Vein endothelial cell (primary cell): ENCODE measurements around the gene SLC19A3. TPM values are rescaled to one million over a fixed set of nuclear protein-coding genes. Genes with fewer than 3 reads are reported as not detected.

Experiments
- small RNA-seq: library from RNA; depleted of rRNA; stranded (forward); fragments of <200 nt; gene quantifications from one replicate; pipeline ENCODE3, GENCODE V24; 2012
- total RNA-seq: library from RNA; depleted of rRNA; stranded (reverse); fragments of >200 nt; gene quantifications from 2 replicates; pipeline ENCODE4 v1.2.3, GENCODE V29; 2012

The SLC19A3 gene
- total RNA-seq = 0.33 TPM in 1 of 2 replicates, not detected in the other

DNA sequence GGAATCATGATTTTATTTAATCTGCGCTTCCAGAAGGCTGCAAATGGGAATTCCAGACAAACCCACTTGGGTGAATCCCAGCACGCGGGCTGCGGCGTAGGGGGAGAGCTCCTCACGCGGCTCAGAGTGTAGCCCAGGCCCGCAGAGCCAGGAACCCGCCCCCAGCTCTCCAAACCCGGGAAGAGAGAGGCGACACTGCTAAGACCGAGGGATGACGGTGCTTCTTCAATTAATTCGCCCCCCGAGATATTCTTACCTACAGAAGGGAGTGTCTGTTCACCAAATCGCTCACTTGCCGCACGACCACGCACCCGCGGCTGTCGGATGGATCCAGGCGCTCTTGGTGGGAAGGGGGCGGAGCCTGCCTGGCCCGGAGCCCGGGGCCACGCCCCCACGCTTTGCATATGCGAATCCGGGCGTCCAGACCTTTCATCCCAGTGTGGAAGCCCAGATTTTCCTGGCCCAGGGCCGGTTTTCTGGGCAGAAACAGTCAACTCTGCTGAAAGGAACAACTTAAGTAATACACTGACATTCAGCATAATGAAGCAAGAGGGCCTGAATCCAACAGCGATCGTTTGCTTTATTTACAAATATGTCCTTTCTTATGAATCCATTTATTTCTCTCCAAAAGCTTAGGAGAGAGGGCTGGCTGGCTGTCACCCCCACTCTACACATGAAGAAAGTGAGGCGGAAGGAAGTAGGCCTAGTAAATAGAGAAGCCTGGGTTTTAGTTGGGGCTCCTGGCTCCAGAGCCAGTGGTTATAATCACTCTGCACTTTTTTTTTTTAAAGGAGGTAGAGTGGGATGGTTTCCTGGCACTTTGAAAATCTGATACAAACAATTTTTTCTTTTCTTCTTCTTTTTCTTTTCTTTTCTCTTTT is at the start of gene SLC19A3:
SLC19A3 (minus strand) TSS at position 342 of the 881 bp plus-strand sequence. CDS start 15,710 bp downstream, outside the sequence.

DNA sequence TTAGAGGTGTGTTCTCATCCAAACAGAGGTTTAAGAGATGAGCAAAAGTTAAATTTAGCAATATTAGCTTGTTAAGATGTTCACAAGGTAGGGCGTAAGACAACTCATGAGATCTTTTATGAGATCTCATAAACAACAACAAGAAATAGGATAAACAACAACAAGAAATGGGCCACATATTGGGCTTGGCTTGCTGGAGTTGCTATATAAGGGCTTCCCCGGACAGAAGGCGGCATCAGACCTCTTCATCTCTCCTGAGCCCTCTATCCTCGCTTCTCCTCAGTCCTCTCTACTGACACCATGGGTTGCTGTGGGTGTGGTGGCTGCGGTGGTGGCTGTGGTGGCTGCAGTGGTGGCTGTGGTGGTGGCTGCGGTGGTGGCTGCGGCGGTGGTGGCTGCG is 27.8 kb upstream of the SLC19A3 start, which contains the start of gene SCYGR8:
SCYGR8 (plus strand) TSS at position 301 of the 400 bp plus-strand sequence; CDS start at position 301, 0 bp downstream.

DNA sequence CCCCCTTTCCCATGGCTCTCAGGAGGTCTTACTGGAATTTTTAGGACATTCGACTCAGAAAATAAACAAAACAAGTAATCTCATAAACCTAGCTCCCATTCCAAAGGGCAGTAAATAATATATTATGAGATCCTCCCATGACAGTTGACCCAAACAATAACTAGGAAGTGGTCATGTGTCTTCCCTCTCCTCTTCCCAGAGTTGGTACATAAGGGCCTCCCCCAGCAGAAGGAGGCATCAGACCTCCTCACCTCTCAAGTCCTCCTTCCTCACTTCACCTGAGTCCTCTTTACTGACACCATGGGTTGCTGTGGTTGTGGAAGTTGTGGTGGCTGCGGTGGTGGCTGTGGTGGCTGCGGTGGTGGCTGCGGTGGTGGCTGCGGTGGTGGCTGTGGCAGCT is 10.2 kb upstream of the SLC19A3 start, which contains the start of gene SCYGR7:
SCYGR7 (plus strand) TSS at position 301 of the 400 bp plus-strand sequence; CDS start at position 301, 0 bp downstream.

DNA sequence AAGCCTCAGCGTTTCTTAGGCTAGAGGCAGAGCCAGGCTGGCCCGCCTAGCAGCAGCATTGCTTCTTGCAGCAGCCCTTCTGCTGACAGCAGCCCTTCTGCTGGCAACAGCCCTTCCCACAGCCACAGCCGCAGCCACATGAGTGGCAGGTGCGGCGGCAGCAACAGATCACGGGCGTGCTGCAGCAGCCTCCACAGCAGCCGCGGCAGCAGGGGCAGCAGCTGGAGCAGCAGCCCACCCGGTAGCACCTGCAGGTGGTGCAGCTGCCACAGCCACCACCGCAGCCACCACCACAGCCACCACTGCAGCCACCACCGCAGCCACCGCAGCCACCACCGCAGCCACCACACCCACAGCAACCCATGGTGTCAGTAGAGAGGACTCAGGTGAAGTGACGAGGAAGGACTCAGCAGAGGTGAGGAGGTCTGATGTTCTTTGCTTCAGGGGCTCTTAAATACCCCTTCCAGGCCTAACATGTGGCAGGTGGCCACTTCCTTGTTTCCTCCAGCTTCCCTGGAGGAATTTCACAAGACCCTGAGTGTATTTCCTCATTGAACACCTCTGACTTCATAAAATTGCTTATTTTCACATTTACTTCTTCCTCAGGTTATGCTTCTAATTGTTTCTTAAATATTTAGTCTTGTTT is 6.7 kb upstream of the SLC19A3 start, which contains the start of gene SCYGR6:
SCYGR6 (minus strand) TSS at position 364 of the 646 bp plus-strand sequence; CDS start at position 364, 0 bp downstream.

DNA sequence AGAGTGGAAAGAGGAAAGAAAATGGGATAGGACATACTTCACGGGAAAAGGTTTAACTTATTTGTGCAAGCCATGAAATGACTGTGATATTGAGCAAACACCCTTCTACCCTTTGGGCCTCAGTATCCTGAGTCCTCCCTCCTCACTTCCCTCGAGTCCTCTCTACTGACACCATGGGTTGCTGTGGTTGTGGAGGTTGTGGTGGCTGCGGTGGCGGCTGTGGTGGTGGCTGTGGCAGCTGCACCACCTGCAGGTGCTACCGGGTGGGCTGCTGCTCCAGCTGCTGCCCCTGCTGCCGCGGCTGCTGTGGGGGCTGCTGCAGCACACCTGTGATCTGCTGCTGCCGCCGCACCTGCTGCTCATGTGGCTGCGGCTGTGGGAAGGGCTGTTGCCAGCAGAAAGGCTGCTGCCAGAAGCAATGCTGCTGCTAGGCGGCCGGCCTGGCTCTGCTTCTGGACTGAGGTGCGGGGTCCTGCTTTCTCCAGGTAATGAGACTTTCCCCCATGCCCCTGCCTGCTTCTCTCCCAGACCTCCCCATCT is 51.1 kb downstream of the SLC19A3 start, which contains the start of gene SCYGR5:
SCYGR5 (plus strand) TSS at position 174 of the 540 bp plus-strand sequence; CDS start at position 174, 0 bp downstream.

Small RNA genes within 50 kb of the gene (small RNA-seq; reads per million reads assigned to genes)
- gene RNA5SP121 = not detected

Other genes starting within 250 kb of the SLC19A3 start
- 76.1 and 117 TPM in 2 replicates for gene AGFG1, start 245.9 kb downstream of the SLC19A3 start, total RNA-seq
- gene SCYGR2, start 119.1 kb downstream of the SLC19A3 start, total RNA-seq = not detected in 2 replicates
- gene SCYGR3, start 103.2 kb downstream of the SLC19A3 start, total RNA-seq = not detected in 2 replicates
- not detected in 2 replicates for gene SCYGR4, start 100.5 kb downstream of the SLC19A3 start, total RNA-seq
- gene SCYGR5, start 51.2 kb downstream of the SLC19A3 start, total RNA-seq = not detected in 2 replicates
- gene SCYGR6, start 6.7 kb upstream of the SLC19A3 start, total RNA-seq = not detected in 2 replicates
- gene SCYGR7, start 10.3 kb upstream of the SLC19A3 start, total RNA-seq = not detected in 2 replicates
- gene SCYGR8, start 27.9 kb upstream of the SLC19A3 start, total RNA-seq = not detected in 2 replicates
- 0.98 and 1.4 TPM in 2 replicates for gene CCL20, start 95.8 kb upstream of the SLC19A3 start, total RNA-seq
- gene DAW1, start 153.6 kb upstream of the SLC19A3 start, total RNA-seq = 0.57 and 3.3 TPM in 2 replicates